Mesenchymal stem cell (in vitro differentiated cells and primary cell): ENCODE data around the gene TLCD2.
A peak's percentile ranks its signal among the peaks of the same experiment; 100 is the strongest.
"Not testable (repeated sequence)": the region's sequence is repeated elsewhere in the genome, so short reads cannot be mapped to it uniquely, and the experiment has no call there.

ENCODE experiments used
- DNase-seq: peaks from one replicate; pipeline ENCODE4 v3.0.0-alpha.2; 2013
- H2AFZ ChIP-seq: one replicate; pipeline ENCODE4 v1.6.1; 2013; ENCODE audit warnings: low read depth, mild to moderate bottlenecking, control low read depth, inconsistent platforms, low read length, moderate library complexity
- H2AK5ac ChIP-seq: 2 replicates; pipeline ENCODE4 v1.6.1; 2013; ENCODE audit warnings: low read length, moderate library complexity, mild to moderate bottlenecking, inconsistent platforms; ENCODE audit not compliant: severe bottlenecking
- H2BK120ac ChIP-seq: one replicate; pipeline ENCODE4 v1.6.1; 2013; ENCODE audit warnings: low read depth, mild to moderate bottlenecking, inconsistent platforms, low read length, moderate library complexity
- H2BK12ac ChIP-seq, 2 experiments: one replicate each; pipeline ENCODE4 v1.6.1; 2013; ENCODE audit warnings: inconsistent platforms in 2 of 2, low read length in 2 of 2, mild to moderate bottlenecking in 2 of 2, moderate library complexity in 2 of 2, control low read depth in 1 of 2
- H2BK15ac ChIP-seq: one replicate; pipeline ENCODE4 v1.6.1; 2013; ENCODE audit warnings: mild to moderate bottlenecking, low read depth, inconsistent platforms; ENCODE audit not compliant: poor library complexity, severe bottlenecking
- H2BK5ac ChIP-seq: 2 replicates; pipeline ENCODE4 v1.6.1; 2013; ENCODE audit warnings: low read depth, mild to moderate bottlenecking, low read length, control low read depth, inconsistent platforms; ENCODE audit not compliant: poor library complexity, severe bottlenecking
- H3K14ac ChIP-seq, 2 experiments: one replicate each; pipeline ENCODE4 v1.6.1; 2013; ENCODE audit warnings: inconsistent platforms in 2 of 2, low read length in 2 of 2, control low read depth in 1 of 2, mild to moderate bottlenecking in 1 of 2, moderate library complexity in 1 of 2
- H3K18ac ChIP-seq, 2 experiments: one replicate each; pipeline ENCODE4 v1.6.1; 2013; ENCODE audit warnings: inconsistent platforms in 2 of 2, low read length in 2 of 2, control low read depth in 1 of 2, low read depth in 1 of 2, mild to moderate bottlenecking in 1 of 2
- H3K23ac ChIP-seq, 2 experiments: one replicate each; pipeline ENCODE4 v1.6.1; 2013; ENCODE audit warnings: inconsistent platforms in 2 of 2, low read length in 2 of 2, mild to moderate bottlenecking in 2 of 2, moderate library complexity in 2 of 2, control low read depth in 1 of 2
- H3K27ac ChIP-seq: 2 replicates; pipeline ENCODE4 v1.5.1; 2013; ENCODE audit warnings: mild to moderate bottlenecking, moderate library complexity, low read length, control low read depth, inconsistent platforms; ENCODE audit not compliant: poor library complexity, severe bottlenecking
- H3K27me3 ChIP-seq, 2 experiments: 2 replicates each; pipeline versions ENCODE4 v1.6.1 to v1.7.0; 2013; ENCODE audit warnings: low read length in 2 of 2, mild to moderate bottlenecking in 2 of 2, moderate library complexity in 2 of 2, control low read depth in 1 of 2, inconsistent platforms in 1 of 2; ENCODE audit not compliant: control insufficient read depth in 1 of 2, insufficient read depth in 1 of 2
- H3K36me3 ChIP-seq, 2 experiments: 2 replicates each; pipeline versions ENCODE4 v1.6.1 to v1.7.0; 2013; ENCODE audit warnings: low read length in 2 of 2, control low read depth in 1 of 2, inconsistent platforms in 1 of 2, low read depth in 1 of 2, mild to moderate bottlenecking in 1 of 2; ENCODE audit not compliant: insufficient read depth in 2 of 2, control insufficient read depth in 1 of 2
- H3K4ac ChIP-seq, 2 experiments: one replicate each; pipeline ENCODE4 v1.6.1; 2013; ENCODE audit warnings: inconsistent platforms in 2 of 2, low read length in 2 of 2, mild to moderate bottlenecking in 2 of 2, moderate library complexity in 2 of 2, control low read depth in 1 of 2, low read depth in 1 of 2
- H3K4me1 ChIP-seq: 2 replicates; pipeline ENCODE4 v1.6.1; 2013; ENCODE audit warnings: low read depth, low read length, control low read depth; ENCODE audit not compliant: control insufficient read depth, insufficient read depth
- H3K4me2 ChIP-seq: 2 replicates; pipeline ENCODE4 v1.6.1; 2013; ENCODE audit warnings: low read length, mild to moderate bottlenecking, inconsistent platforms; ENCODE audit not compliant: poor library complexity, severe bottlenecking
- H3K4me3 ChIP-seq, 2 experiments: 2 replicates each; pipeline versions ENCODE4 v1.5.1 to v1.7.0; 2013; ENCODE audit warnings: low read length in 2 of 2, mild to moderate bottlenecking in 2 of 2, control low read depth in 1 of 2, low read depth in 1 of 2; ENCODE audit not compliant: insufficient read depth in 1 of 2
- H3K79me1 ChIP-seq: replicated peaks from 2 replicates; pipeline ENCODE4 v1.6.1; 2013; ENCODE audit warnings: mild to moderate bottlenecking, control low read depth, low read length, inconsistent platforms; ENCODE audit not compliant: poor library complexity, severe bottlenecking
- H3K9ac ChIP-seq: 2 replicates; pipeline ENCODE4 v1.7.0; 2013; ENCODE audit warnings: mild to moderate bottlenecking, low read length, moderate library complexity
- H3K9me3 ChIP-seq: 2 replicates; pipeline ENCODE4 v1.7.0; 2013; ENCODE audit warnings: mild to moderate bottlenecking, low read length; ENCODE audit not compliant: control insufficient read depth
- H4K8ac ChIP-seq: one replicate; pipeline ENCODE4 v1.6.1; 2013; ENCODE audit warnings: inconsistent platforms, mild to moderate bottlenecking, low read length, moderate library complexity
- H4K91ac ChIP-seq: one replicate; pipeline ENCODE4 v1.6.1; 2013; ENCODE audit warnings: mild to moderate bottlenecking, low read length, inconsistent platforms
- WGBS: methylation state at CpG from one replicate; pipeline ENCODE4 v1.1.7; 2013; ENCODE audit warnings: mixed read lengths; 5-methylcytosine and 5-hydroxymethylcytosine counted together

The TLCD2 gene

GRCh38 chr17:1744551-1745512 lies 34.7 kb upstream of the TLCD2 start:
- WGBS, result 88% methylated on average over 26 of the region's 29 CpGs
- H3K4ac ChIP-seq, result no peak overlapping the region

GRCh38 chr17:1743088-1743439 lies 32.9 kb upstream of the TLCD2 start:
- no peak overlapping the region for H3K9ac ChIP-seq
- no peak overlapping the region for H3K4ac ChIP-seq
- H4K91ac ChIP-seq, result no peak overlapping the region
- no peak overlapping the region for H4K8ac ChIP-seq
- H2BK15ac ChIP-seq, result no peak overlapping the region
- H2BK120ac ChIP-seq, result peak overlapping the region; percentile 5
- H3K27me3 ChIP-seq, result peaks cover 0 to 5% of the 10 kb centered on the region in 2 experiments
- DNase-seq, result no peak
- H2AFZ ChIP-seq, result no peak overlapping the region
- no peak overlapping the region for H3K18ac ChIP-seq
- no peak overlapping the region for H3K14ac ChIP-seq
- no peak overlapping the region for H3K4me3 ChIP-seq
- H2BK5ac ChIP-seq, result peak overlapping the region; percentile 79
- H3K23ac ChIP-seq, result no peak overlapping the region
- H3K79me1 ChIP-seq, result no peaks in the 10 kb centered on the region
- peaks cover 16% of the 10 kb centered on the region for H3K4me1 ChIP-seq
- peaks cover 2 to 3% of the 10 kb centered on the region in 2 experiments for H3K36me3 ChIP-seq
- no peak overlapping the region for H2BK12ac ChIP-seq
- H3K9me3 ChIP-seq, result no peaks in the 10 kb centered on the region
- H3K4me2 ChIP-seq, result peak overlapping the region; percentile 54
- H3K27ac ChIP-seq, result peak overlapping the region; percentile 49
- 88% methylated on average over 2 of the region's 2 CpGs for WGBS
- peak overlapping the region; percentile 26 for H2AK5ac ChIP-seq

More at GRCh38 chr17:1744551-1745512, 34.7 kb upstream of the TLCD2 start:
- Histone ChIP-seq H2AFZ (no peak overlapping the region), H3K23ac (no peak overlapping the region), H2BK120ac (no peak overlapping the region), H3K27ac (no peak overlapping the region), H4K91ac (no peak overlapping the region), H2BK15ac (no peak overlapping the region), H3K9ac (peak overlapping the region; percentile 9), H3K9me3 (no peaks in the 10 kb centered on the region), H3K18ac (no peak overlapping the region), H3K4me2 (no peak overlapping the region), H3K79me1 (no peaks in the 10 kb centered on the region), H3K4me1 (peaks cover 14% of the 10 kb centered on the region), H2AK5ac (no peak overlapping the region), H3K4me3 (peak overlapping the region in 1 of 2 experiments; percentile 19), H2BK5ac (no peak overlapping the region), H2BK12ac (no peak overlapping the region), H3K36me3 (peaks cover 0 to 5% of the 10 kb centered on the region in 2 experiments), H3K27me3 (peaks cover 0 to 5% of the 10 kb centered on the region in 2 experiments), H4K8ac (no peak overlapping the region), H3K14ac (no peak overlapping the region)
- DNase-seq, result no peak

- no peak for DNase-seq
- H2AK5ac ChIP-seq, result peak within 1 kb of the TSS; percentile 26
- H3K14ac ChIP-seq, result no peak within 1 kb of the TSS
- H2BK12ac ChIP-seq, result no peak within 1 kb of the TSS
- H3K4me2 ChIP-seq, result peak within 1 kb of the TSS; percentile 54
- WGBS, result 68% methylated on average over 9 of the region's 10 CpGs
- H3K4me1 ChIP-seq, result peaks cover 22% of the 10 kb centered on the region
- H2BK15ac ChIP-seq, result peak within 1 kb of the TSS; percentile 68
- H4K8ac ChIP-seq, result no peak within 1 kb of the TSS
- no peaks in the 10 kb centered on the region for H3K9me3 ChIP-seq
- H2AFZ ChIP-seq, result no peak within 1 kb of the TSS
- H2BK5ac ChIP-seq, result peak within 1 kb of the TSS; percentile 79
- H3K4me3 ChIP-seq, result no peak within 1 kb of the TSS
- H3K36me3 ChIP-seq, result peaks cover 8 to 9% of the 10 kb centered on the region in 2 experiments
- H3K9ac ChIP-seq, result no peak within 1 kb of the TSS
- H3K4ac ChIP-seq, result no peak within 1 kb of the TSS
- H4K91ac ChIP-seq, result no peak within 1 kb of the TSS
- peaks cover 0 to 5% of the 10 kb centered on the region in 2 experiments for H3K27me3 ChIP-seq
- no peak within 1 kb of the TSS for H3K23ac ChIP-seq
- H2BK120ac ChIP-seq, result peak within 1 kb of the TSS; percentile 5
- H3K79me1 ChIP-seq, result peaks cover 3% of the 10 kb centered on the region
- H3K18ac ChIP-seq, result no peak within 1 kb of the TSS
- peak within 1 kb of the TSS; percentile 55 for H3K27ac ChIP-seq
These were observed 32.4 kb upstream of the TLCD2 start, which contains the start of gene SERPINF2 for GRCh38 chr17:1742371-1743087. TSS of gene SERPINF2 (plus strand) at chr17:1742871. CDS start at chr17:1744996, 2,125 bp downstream.

- H3K79me1 ChIP-seq, DNase-seq, H3K14ac ChIP-seq, H3K4me2 ChIP-seq, H4K91ac ChIP-seq, H3K9me3 ChIP-seq, H3K23ac ChIP-seq, H2BK5ac ChIP-seq, H3K18ac ChIP-seq, H3K4me3 ChIP-seq, H2AFZ ChIP-seq, H2BK120ac ChIP-seq, H2BK12ac ChIP-seq, H2BK15ac ChIP-seq, H3K27me3 ChIP-seq, H4K8ac ChIP-seq, H3K27ac ChIP-seq, H3K4ac ChIP-seq, H3K9ac ChIP-seq: not testable (repeated sequence)
- H3K36me3 ChIP-seq, result peaks cover 14 to 15% of the 10 kb centered on the region in 2 experiments
- H2AK5ac ChIP-seq, result peak overlapping the region; percentile 5
- peaks cover 28% of the 10 kb centered on the region for H3K4me1 ChIP-seq
- 87% methylated on average over 5 of the region's 7 CpGs for WGBS
These were observed 31.7 kb upstream of the TLCD2 start for GRCh38 chr17:1741899-1742298.
